Tibial nerve (tissue), 3 donors: ENCODE measurements around the gene JAK1.

ENCODE experiments used
- POLR2A ChIP-seq, 2 donors: fragments of 450-650 bp; IDR thresholded peaks; one replicate each; pipeline ENCODE4 v1.6.1; 2017; ENCODE audit warnings: antibody characterized with exemption in 2 of 2, mild to moderate bottlenecking in 2 of 2, moderate library complexity in 2 of 2
- TF ChIP-seq, protein P1 (sequence below), 5 experiments: fragments of 200-600 bp in 3 of 5; fragments of 450-650 bp in 2 of 5; sonication (generic) in 3 of 5; IDR thresholded peaks; one replicate each; pipeline ENCODE4 v1.5.1; 2016 to 2019; ENCODE audit warnings: antibody characterized with exemption in 5 of 5, mild to moderate bottlenecking in 3 of 5, moderate library complexity in 2 of 5

DNA sequence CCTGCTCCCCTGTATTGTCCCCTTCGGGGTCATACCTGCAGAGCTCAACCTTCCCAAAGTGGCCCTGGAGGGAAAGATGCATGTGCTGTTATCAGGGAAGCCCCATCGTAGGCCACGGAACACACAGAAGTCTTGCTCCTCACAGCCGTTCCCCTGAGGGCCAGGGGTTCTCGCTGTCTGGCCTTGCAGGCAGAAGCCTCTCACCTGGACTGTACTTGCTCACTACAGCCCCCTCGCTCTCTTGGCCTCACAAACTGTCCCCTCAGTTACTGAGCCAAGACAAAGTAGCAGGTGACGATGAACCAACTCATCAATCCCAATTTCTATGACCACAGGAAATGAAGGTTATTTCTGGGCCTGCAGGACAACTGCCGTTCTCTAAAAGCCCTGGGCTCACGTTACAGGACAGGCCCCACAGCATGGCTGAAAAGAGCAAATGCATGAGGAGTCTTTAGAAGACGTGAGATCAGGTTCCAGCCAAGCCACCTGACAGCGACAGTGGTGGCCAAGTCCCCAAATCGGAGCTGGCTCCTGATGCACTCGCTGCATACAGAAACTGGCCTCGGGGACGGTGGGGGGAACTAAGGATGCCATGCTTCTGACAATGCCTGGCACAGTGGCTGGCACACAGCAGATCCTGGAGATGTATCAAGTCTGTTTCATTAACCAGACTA, 126.5 kb downstream of the JAK1 start:
- TF ChIP-seq, protein P1, sequence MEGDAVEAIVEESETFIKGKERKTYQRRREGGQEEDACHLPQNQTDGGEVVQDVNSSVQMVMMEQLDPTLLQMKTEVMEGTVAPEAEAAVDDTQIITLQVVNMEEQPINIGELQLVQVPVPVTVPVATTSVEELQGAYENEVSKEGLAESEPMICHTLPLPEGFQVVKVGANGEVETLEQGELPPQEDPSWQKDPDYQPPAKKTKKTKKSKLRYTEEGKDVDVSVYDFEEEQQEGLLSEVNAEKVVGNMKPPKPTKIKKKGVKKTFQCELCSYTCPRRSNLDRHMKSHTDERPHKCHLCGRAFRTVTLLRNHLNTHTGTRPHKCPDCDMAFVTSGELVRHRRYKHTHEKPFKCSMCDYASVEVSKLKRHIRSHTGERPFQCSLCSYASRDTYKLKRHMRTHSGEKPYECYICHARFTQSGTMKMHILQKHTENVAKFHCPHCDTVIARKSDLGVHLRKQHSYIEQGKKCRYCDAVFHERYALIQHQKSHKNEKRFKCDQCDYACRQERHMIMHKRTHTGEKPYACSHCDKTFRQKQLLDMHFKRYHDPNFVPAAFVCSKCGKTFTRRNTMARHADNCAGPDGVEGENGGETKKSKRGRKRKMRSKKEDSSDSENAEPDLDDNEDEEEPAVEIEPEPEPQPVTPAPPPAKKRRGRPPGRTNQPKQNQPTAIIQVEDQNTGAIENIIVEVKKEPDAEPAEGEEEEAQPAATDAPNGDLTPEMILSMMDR (IDR thresholded peaks at IDR 0.05) = no peak
- TF ChIP-seq POLR2A (IDR thresholded peaks at IDR 0.05) = no peak
